GM12892 (cell line): ENCODE results near the gene SOBP.

Source experiments
- POLR2A ChIP-seq: IDR thresholded peaks from 2 replicates; pipeline ENCODE4 v1.6.1; 2011; ENCODE audit warnings: low read depth, low read length, control low read depth
- TAF1 ChIP-seq: IDR thresholded peaks from 2 replicates; pipeline ENCODE4 v1.6.1; 2011; ENCODE audit warnings: low read depth, mild to moderate bottlenecking, control low read depth, low read length, borderline replicate concordance

DNA sequence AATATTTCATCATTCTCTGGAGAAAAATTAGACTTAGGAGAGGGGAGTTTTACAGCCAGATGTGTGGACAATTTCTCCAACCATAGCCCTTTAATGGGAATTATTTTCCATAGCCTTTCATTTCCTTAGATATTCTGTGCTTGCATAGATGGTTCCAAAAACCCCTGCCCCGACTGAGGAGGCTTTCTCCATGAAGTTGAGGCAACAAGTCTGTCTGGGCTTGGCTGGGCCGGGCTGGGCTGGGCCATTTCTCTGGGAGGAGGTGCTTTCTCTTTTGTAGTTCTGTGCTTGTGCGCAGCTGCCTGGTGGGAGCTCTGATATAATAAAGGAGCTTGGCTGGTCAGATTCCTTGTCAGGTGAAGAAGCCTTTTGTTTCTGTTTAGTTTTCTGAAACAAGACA, 71.4 kb downstream of the SOBP start:
- TF ChIP-seq TAF1 (no peak), POLR2A (no peak)
